D721Med (cell line): ENCODE measurements around the gene MR1.
"Not testable (repeated sequence)": the region's sequence is repeated elsewhere in the genome, so short reads cannot be mapped to it uniquely, and the experiment has no call there.

Experiments used
- DNase-seq: peaks from one replicate; pipeline ENCODE4 v3.0.0; 2011; ENCODE audit warnings: low spot score; ENCODE audit not compliant: insufficient read length
- FAIRE-seq: peaks from 2 replicates; lab custom pipeline; 2011; peaks lifted over from hg19 to GRCh38; lab: Jason Lieb, UNC
- CTCF ChIP-seq: IDR thresholded peaks from 2 replicates; pipeline ENCODE4 v1.5.1; 2012; ENCODE audit warnings: mild to moderate bottlenecking, control low read depth; ENCODE audit not compliant: insufficient read depth; ENCODE audit errors: missing control alignments

The MR1 gene

GRCh38 chr1:181028615-181029014 is 5.2 kb upstream of the MR1 start:
- FAIRE-seq (no peak), DNase-seq (no peak)
- TF ChIP-seq CTCF, result no peak

- no peak for TF ChIP-seq CTCF
- no peak for DNase-seq
- no peak for FAIRE-seq
These were observed 1.2 kb upstream of the MR1 start for GRCh38 chr1:181032535-181032934.

DNA sequence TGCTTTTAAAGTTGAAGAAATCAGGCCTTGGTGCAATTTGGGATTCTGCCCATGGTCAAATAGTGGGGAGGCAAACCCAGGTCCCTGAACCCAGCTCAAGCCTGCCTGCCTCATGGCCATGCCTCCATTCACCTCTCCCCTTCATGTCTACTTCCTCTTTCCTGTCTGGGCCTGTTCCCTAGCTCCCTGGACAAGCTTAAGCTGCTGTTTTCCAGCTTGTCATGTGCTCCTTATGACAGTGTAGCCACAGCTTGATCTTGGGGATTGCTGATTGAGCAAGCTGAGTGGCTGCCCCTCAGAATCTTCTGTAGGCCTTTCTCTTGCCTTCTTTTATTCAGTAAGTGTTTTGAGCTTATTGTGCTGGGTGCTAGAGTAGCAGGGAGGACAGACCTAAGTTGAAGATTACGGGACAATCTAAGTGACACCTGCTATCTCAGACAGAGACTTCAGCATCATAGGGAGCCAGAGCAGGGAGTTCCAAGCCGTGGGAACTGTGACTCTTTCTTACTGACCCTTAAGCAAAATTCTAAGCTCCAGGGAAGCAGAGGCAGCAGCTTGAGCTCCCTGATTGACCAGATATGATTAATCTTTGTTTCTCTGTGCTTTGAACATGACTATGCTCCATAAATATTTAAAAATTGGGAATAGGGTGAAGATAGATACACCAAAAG is 520 bp upstream of the MR1 start:
- FAIRE-seq (no peak), DNase-seq (no peak)
- no peak for TF ChIP-seq CTCF

GRCh38 chr1:181035210-181035609 is 1.4 kb downstream of the MR1 start:
- DNase-seq, FAIRE-seq: not testable (repeated sequence)

DNA sequence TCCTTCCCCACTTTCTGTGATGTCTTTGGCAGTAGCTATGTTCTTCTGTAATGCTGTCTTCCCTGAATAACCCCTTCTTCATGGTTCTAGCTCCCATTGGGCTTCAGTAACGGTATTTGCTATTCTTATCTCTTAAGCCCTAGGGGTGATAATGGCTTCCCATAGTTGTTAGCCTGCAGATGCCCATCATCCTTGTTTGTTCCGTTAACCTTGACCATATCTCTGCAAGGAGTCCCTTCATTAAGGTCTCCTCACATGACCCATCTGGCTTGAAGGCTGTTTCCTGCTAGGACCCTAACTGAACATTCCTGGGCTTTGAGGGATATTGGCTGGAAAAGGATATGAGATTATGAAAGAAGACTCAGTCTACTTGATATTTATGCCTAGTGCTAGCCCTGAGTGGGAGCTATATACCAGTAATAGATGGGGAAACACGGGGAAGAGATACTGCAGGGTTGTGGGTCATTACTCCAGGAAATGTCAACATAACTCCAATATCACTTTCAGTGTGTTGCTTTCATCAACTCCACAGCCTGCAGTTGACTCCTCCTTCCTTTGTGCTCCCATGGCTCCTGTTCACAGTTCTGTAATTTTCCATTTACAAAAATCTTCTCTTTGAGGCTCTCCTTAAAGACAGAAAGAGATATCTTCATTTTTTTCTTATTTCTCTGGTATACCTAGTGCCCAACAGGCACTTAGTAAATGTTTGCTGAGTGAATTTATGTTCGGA is 2.5 kb downstream of the MR1 start:
- DNase-seq, result no peak
- no peak for FAIRE-seq
- no peak for TF ChIP-seq CTCF

- no peak for TF ChIP-seq CTCF
- DNase-seq (no peak), FAIRE-seq (no peak)
These were observed 3.6 kb downstream of the MR1 start for GRCh38 chr1:181037386-181037785.

DNA sequence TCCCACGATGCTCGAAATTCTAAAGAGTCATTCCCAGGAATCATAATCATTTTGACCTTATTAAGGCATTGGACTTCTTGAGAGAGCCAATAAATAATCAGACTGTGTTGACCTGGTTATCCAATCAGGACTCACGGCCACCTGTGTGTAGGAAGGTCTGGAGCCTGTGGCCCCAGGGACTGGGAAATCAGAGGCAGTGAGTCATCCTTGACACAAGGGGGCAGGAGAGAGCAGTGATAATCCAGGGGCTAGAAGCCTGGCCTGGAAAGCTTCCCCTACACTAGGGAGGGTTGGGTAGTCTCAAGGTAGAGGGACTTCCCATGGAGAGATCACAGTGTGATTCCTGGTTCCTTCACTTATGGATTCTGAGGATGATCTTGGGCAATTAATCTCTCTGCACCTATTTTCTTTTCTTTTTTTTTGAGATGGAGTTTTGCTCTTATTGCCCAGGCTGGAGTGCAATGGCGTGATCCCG is 4.7 kb downstream of the MR1 start:
- DNase-seq (peak; percentile 53), FAIRE-seq (peak; percentile 88)
- TF ChIP-seq CTCF, result peak; percentile 92
